Bronchial epithelial cell (primary cell): Measurements from ENCODE around the gene LAMA2. TPM values are rescaled to one million over a fixed set of nuclear protein-coding genes. Genes with fewer than 3 reads are reported as not detected.
A peak's percentile ranks its signal among the peaks of the same experiment; 100 is the strongest.

ENCODE experiments used
- DNase-seq: peaks from one replicate; pipeline ENCODE4 v3.0.0-alpha.2; 2010; ENCODE audit warnings: low read depth
- FAIRE-seq: peaks from 2 replicates; lab custom pipeline; 2011; peaks lifted over from hg19 to GRCh38; lab: Jason Lieb, UNC
- H3K27me3 ChIP-seq: 2 replicates; pipeline ENCODE4 v1.5.1; 2011; ENCODE audit warnings: low read length; ENCODE audit not compliant: control insufficient read depth, insufficient read depth
- H3K36me3 ChIP-seq: 2 replicates; pipeline ENCODE4 v1.5.1; 2011; ENCODE audit warnings: low read length; ENCODE audit not compliant: control insufficient read depth, insufficient read depth
- H3K4me3 ChIP-seq: 2 replicates; pipeline ENCODE4 v1.5.1; 2011; ENCODE audit warnings: mild to moderate bottlenecking, low read depth, low read length, control low read depth
- CTCF ChIP-seq: IDR thresholded peaks from 2 replicates; pipeline ENCODE4 v1.5.1; 2011; ENCODE audit warnings: mild to moderate bottlenecking, moderate library complexity, low read length, control low read depth, inconsistent platforms; ENCODE audit not compliant: insufficient read depth, severe bottlenecking
- total RNA-seq: library from RNA; depleted of rRNA; stranded (reverse); fragments of >200 nt; gene quantifications from 2 replicates; pipeline ENCODE4 v1.2.1, GENCODE V29; 2014

LAMA2 gene
- total RNA-seq, 1 donor from 2014 or later, result 2.6 TPM

- no peaks in the 10 kb centered on the region for H3K36me3 ChIP-seq
- DNase-seq (no peak), FAIRE-seq (no peak)
- TF ChIP-seq CTCF, result no peak
- no peaks in the 10 kb centered on the region for H3K27me3 ChIP-seq
- no peak overlapping the region for H3K4me3 ChIP-seq
Observed at GRCh38 chr6:129206821-129207220, 323.9 kb downstream of the LAMA2 start.

GRCh38 chr6:129207832-129208231, 324.9 kb downstream of the LAMA2 start:
- DNase-seq (peak; percentile 9), FAIRE-seq (no peak)
- Histone ChIP-seq H3K36me3 (no peaks in the 10 kb centered on the region), H3K4me3 (no peak overlapping the region), H3K27me3 (no peaks in the 10 kb centered on the region)
- no peak for TF ChIP-seq CTCF

GRCh38 chr6:129208415-129209034, 325.6 kb downstream of the LAMA2 start:
- FAIRE-seq (no peak), DNase-seq (no peak)
- H3K36me3 ChIP-seq, result no peaks in the 10 kb centered on the region

GRCh38 chr6:129209355-129209754, 326.4 kb downstream of the LAMA2 start:
- FAIRE-seq (no peak), DNase-seq (no peak)
- no peaks in the 10 kb centered on the region for H3K36me3 ChIP-seq
- H3K4me3 ChIP-seq, result no peak overlapping the region
- no peaks in the 10 kb centered on the region for H3K27me3 ChIP-seq
- TF ChIP-seq CTCF, result no peak

More at GRCh38 chr6:129208415-129209034, 325.6 kb downstream of the LAMA2 start:
- TF ChIP-seq CTCF, result no peak
- Histone ChIP-seq H3K27me3 (no peaks in the 10 kb centered on the region), H3K4me3 (no peak overlapping the region)

- Histone ChIP-seq H3K27me3 (no peaks in the 10 kb centered on the region), H3K4me3 (no peak overlapping the region), H3K36me3 (no peaks in the 10 kb centered on the region)
- no peak for DNase-seq
- FAIRE-seq, result no peak
- no peak for TF ChIP-seq CTCF
Observed at GRCh38 chr6:129210684-129211083, 327.7 kb downstream of the LAMA2 start.

- H3K4me3 ChIP-seq, result no peak overlapping the region
- TF ChIP-seq CTCF, result no peak
- H3K36me3 ChIP-seq, result no peaks in the 10 kb centered on the region
- DNase-seq, result no peak
- no peak for FAIRE-seq
- no peaks in the 10 kb centered on the region for H3K27me3 ChIP-seq
Observed at GRCh38 chr6:129211626-129212025, 328.7 kb downstream of the LAMA2 start.
